ENCODE results near the gene BRD9.

- TF ChIP-seq CTCF (IDR thresholded peaks at IDR 0.05) (no peak), POLR2A (IDR thresholded peaks at IDR 0.05) (no peak)
These were observed 8.2 kb upstream of the BRD9 start for GRCh38 chr5:900781-901180.

Data from body of pancreas (tissue), 4 donors.